ENCODE results near the gene UBE2L5. TPM values are rescaled to one million over a fixed set of nuclear protein-coding genes. Genes with fewer than 3 reads are reported as not detected.
A peak's percentile ranks its signal among the peaks of the same experiment; 100 is the strongest.

The UBE2L5 gene
- total RNA-seq, 2 experiments from 2014 or later: 0.11 TPM; not detected in 1

GRCh38 chr13:30421093-30422053 is 920 bp upstream of the UBE2L5 start:
- no peaks in the 10 kb centered on the region for H3K36me3 Mint-ChIP-seq (ENCODE audit: low read depth)
- H3K4me3 Mint-ChIP-seq: peak overlapping the region; percentile 91
- Histone ChIP-seq H3K27ac (ENCODE audit: low read depth in 1 of 2, low read length in 2 of 2) (peak overlapping the region in 1 of 2 donors; percentile 46), H3K27me3 (ENCODE audit: control insufficient read depth in 1 of 2, insufficient read depth in 2 of 2, low read length in 2 of 2) (no peaks in the 10 kb centered on the region), H3K4me3 (ENCODE audit: low read length) (peak overlapping the region; percentile 60), H3K9me3 (ENCODE audit: control insufficient read depth in 1 of 2, insufficient read depth in 1 of 2, low read length in 2 of 2) (no peaks in the 10 kb centered on the region), H3K36me3 (ENCODE audit: insufficient read depth, low read length) (no peaks in the 10 kb centered on the region), H3K4me1 (ENCODE audit: insufficient read depth, low read length) (peaks cover 12% of the 10 kb centered on the region)
- DNase-seq (peak in 11 of 14 experiments; percentile 10 to 66 (median 43)), ATAC-seq (ENCODE audit: poor library complexity) (peak; percentile 24)
- TF ChIP-seq, protein P1, sequence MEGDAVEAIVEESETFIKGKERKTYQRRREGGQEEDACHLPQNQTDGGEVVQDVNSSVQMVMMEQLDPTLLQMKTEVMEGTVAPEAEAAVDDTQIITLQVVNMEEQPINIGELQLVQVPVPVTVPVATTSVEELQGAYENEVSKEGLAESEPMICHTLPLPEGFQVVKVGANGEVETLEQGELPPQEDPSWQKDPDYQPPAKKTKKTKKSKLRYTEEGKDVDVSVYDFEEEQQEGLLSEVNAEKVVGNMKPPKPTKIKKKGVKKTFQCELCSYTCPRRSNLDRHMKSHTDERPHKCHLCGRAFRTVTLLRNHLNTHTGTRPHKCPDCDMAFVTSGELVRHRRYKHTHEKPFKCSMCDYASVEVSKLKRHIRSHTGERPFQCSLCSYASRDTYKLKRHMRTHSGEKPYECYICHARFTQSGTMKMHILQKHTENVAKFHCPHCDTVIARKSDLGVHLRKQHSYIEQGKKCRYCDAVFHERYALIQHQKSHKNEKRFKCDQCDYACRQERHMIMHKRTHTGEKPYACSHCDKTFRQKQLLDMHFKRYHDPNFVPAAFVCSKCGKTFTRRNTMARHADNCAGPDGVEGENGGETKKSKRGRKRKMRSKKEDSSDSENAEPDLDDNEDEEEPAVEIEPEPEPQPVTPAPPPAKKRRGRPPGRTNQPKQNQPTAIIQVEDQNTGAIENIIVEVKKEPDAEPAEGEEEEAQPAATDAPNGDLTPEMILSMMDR (IDR thresholded peaks at IDR 0.05): no peak
- POLR2A ChIA-PET: interaction anchor here (0.7 to 2.9 kb wide), 19 partner anchors 9 to 196 kb away, joined by 3 to 16 read pairs (median 5); partner anchors contain the start of genes HMGB1, KATNAL1 and USPL1
- intact Hi-C loops (cut with DNase I, micrococcal nuclease): loop anchor here (2.0 to 5.0 kb wide), 3 partner anchors 13 to 45 kb away; no protein-coding TSS in a partner anchor
- H3K9me3 Mint-ChIP-seq: no peaks in the 10 kb centered on the region
- H3K27me3 Mint-ChIP-seq: no peaks in the 10 kb centered on the region
- H3K27ac Mint-ChIP-seq: peak overlapping the region; percentile 83
- peaks cover 26% of the 10 kb centered on the region for H3K4me1 Mint-ChIP-seq (ENCODE audit: low read depth)
- CTCF ChIA-PET: interaction anchor here (1.4 kb wide), 1 partner anchor 36 kb away, joined by 5 read pairs; no protein-coding TSS in a partner anchor

GRCh38 chr13:30423891-30424290 is 1.6 kb downstream of the UBE2L5 start:
- intact Hi-C loops (cut with DNase I, micrococcal nuclease): loop anchor here (2.0 to 5.0 kb wide), 3 partner anchors 15 to 47 kb away; no protein-coding TSS in a partner anchor
- H3K4me3 ChIP-seq (ENCODE audit: low read length): no peak overlapping the region
- H3K27ac ChIP-seq (ENCODE audit: low read depth in 1 of 2, low read length in 2 of 2): no peak overlapping the region
- no peaks in the 10 kb centered on the region for H3K9me3 Mint-ChIP-seq
- peaks cover 12% of the 10 kb centered on the region for H3K4me1 ChIP-seq (ENCODE audit: insufficient read depth, low read length)
- DNase-seq (no peak), ATAC-seq (ENCODE audit: poor library complexity) (no peak)
- H3K9me3 ChIP-seq (ENCODE audit: control insufficient read depth in 1 of 2, insufficient read depth in 1 of 2, low read length in 2 of 2): no peaks in the 10 kb centered on the region
- no peaks in the 10 kb centered on the region for H3K36me3 ChIP-seq (ENCODE audit: insufficient read depth, low read length)
- TF ChIP-seq, protein P1 (IDR thresholded peaks at IDR 0.05): no peak
- ChIA-PET CTCF (interaction anchor here (1.0 to 1.2 kb wide), 2 partner anchors 30 to 35 kb away, joined by 3 read pairs; no protein-coding TSS in a partner anchor), POLR2A (interaction anchor here (0.9 kb wide), 1 partner anchor 16 kb away, joined by 3 read pairs; no protein-coding TSS in a partner anchor)
- peak overlapping the region; percentile 30 for H3K4me3 Mint-ChIP-seq
- H3K27ac Mint-ChIP-seq: no peak overlapping the region
- no peaks in the 10 kb centered on the region for H3K27me3 ChIP-seq (ENCODE audit: control insufficient read depth in 1 of 2, insufficient read depth in 2 of 2, low read length in 2 of 2)
- H3K4me1 Mint-ChIP-seq (ENCODE audit: low read depth): peaks cover 18% of the 10 kb centered on the region
- H3K27me3 Mint-ChIP-seq: no peaks in the 10 kb centered on the region
- no peaks in the 10 kb centered on the region for H3K36me3 Mint-ChIP-seq (ENCODE audit: low read depth)

DNA sequence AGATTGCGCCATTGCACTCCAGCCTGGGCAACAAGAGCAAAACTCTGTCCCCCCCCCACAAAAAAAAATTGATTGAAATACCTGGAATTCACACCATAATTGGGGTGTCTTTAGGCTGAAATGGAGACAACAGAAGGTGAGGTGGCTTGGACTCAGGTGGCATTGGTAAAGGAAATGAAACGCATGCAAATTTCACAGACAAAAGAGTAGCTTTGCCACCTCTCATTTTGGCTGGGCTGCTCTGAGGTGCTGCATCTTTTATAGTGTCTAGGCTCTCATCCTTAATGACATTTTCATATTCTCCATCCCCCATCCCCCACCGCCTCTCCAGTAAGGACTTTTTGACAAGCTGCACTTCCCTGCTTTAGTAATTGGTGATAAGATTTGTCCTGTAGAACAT is 6.9 kb downstream of the UBE2L5 start:
- no peak overlapping the region for H3K27ac Mint-ChIP-seq
- Histone ChIP-seq H3K4me3 (ENCODE audit: low read length) (no peak overlapping the region), H3K4me1 (ENCODE audit: insufficient read depth, low read length) (no peaks in the 10 kb centered on the region), H3K27me3 (ENCODE audit: control insufficient read depth in 1 of 2, insufficient read depth in 2 of 2, low read length in 2 of 2) (no peaks in the 10 kb centered on the region), H3K27ac (ENCODE audit: low read depth in 1 of 2, low read length in 2 of 2) (no peak overlapping the region), H3K36me3 (ENCODE audit: insufficient read depth, low read length) (no peaks in the 10 kb centered on the region), H3K9me3 (ENCODE audit: control insufficient read depth in 1 of 2, insufficient read depth in 1 of 2, low read length in 2 of 2) (no peaks in the 10 kb centered on the region)
- intact Hi-C loops (cut with DNase I, micrococcal nuclease): no loop called here
- CTCF ChIA-PET: interaction anchor here (1.4 kb wide), 1 partner anchor 58 kb away, joined by 3 read pairs; no protein-coding TSS in a partner anchor
- TF ChIP-seq, protein P1 (IDR thresholded peaks at IDR 0.05): no peak
- POLR2A ChIA-PET: interaction anchor here (1.1 kb wide), 1 partner anchor 37 kb away, joined by 3 read pairs; the partner anchor contains the start of gene HMGB1
- H3K4me1 Mint-ChIP-seq (ENCODE audit: low read depth): peaks cover 8% of the 10 kb centered on the region
- no peak for ATAC-seq (ENCODE audit: poor library complexity)
- no peaks in the 10 kb centered on the region for H3K27me3 Mint-ChIP-seq
- H3K36me3 Mint-ChIP-seq (ENCODE audit: low read depth): no peaks in the 10 kb centered on the region
- DNase-seq: no peak
- no peaks in the 10 kb centered on the region for H3K9me3 Mint-ChIP-seq
- no peak overlapping the region for H3K4me3 Mint-ChIP-seq

All from CD4-positive, alpha-beta T cell (primary cell).